GM20000 (cell line): ENCODE measurements around the gene PCED1B.
"Not testable (repeated sequence)": the region's sequence is repeated elsewhere in the genome, so short reads cannot be mapped to it uniquely, and the experiment has no call there.

Experiments used
- DNase-seq: peaks from one replicate; pipeline ENCODE4 v3.0.0; 2012; ENCODE audit warnings: low spot score
- CTCF ChIP-seq: IDR thresholded peaks from 2 replicates; pipeline ENCODE4 v1.5.1; 2012; ENCODE audit warnings: mild to moderate bottlenecking, control low read depth; ENCODE audit errors: extremely low read depth, missing control alignments

Gene PCED1B

DNA sequence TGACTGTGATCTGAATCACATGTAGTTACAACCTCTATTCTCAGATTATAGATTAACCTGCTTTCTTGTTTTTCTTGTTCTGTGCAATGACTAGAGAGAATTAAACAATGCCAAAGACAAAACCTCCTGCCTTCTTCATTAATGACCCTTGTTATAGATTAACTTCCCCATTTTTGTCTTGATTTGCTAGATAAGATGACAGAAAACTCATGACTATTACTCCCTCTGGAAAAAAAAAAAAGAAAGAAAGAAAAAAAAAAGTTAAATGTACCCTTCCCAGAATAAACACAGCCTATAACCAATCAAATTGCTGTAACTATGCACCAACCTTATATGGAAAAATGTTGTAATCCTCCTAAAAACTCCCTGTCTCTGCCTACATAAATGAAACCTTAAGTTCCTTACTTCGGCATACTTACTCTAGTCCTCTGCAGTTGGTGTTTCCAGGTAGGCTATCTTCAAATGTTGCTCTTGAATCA, 41.1 kb upstream of the PCED1B start:
- DNase-seq = no peak

DNA sequence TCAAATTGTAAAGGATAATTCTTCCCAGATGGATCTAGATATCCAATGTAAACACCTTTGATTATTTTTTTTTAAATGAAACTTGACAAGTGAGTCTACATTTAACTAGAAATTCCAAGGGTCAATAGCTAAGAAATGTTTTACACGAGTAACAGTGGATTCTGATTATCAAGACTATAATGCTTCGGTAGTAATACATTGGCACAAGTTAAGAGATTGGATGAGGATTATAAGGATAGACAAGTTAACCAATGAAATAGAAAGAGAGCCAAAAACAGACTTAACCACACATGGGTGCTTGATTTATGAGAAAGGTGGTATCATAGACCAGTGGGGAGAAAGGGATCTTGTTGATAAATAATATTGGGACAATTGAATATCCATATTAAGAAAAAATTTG, 40.3 kb upstream of the PCED1B start:
- no peak for DNase-seq

More for the DNA sequence above, 41.1 kb upstream of the PCED1B start:
- no peak for TF ChIP-seq CTCF

DNA sequence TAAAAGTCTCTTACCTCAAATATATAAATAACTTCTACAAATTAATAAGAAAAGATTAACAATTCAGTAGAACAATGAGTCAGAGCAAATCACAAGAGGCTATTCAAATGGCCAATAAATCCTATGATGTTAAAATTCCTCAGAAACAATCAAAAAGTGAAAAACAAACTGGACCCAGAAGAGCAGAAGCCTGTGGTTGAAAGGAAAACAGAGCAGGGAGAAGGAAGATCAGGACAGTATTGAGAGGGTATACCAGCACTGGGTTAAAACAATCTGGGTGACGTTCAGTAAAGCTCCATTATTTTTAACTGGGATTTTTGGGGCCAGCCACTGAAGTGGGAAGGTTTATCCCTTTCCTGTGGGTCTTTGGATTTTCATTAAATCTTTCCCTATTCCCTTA, 39.7 kb upstream of the PCED1B start:
- no peak for DNase-seq
- no peak for TF ChIP-seq CTCF

More for the DNA sequence above, 40.3 kb upstream of the PCED1B start:
- TF ChIP-seq CTCF = no peak

DNA sequence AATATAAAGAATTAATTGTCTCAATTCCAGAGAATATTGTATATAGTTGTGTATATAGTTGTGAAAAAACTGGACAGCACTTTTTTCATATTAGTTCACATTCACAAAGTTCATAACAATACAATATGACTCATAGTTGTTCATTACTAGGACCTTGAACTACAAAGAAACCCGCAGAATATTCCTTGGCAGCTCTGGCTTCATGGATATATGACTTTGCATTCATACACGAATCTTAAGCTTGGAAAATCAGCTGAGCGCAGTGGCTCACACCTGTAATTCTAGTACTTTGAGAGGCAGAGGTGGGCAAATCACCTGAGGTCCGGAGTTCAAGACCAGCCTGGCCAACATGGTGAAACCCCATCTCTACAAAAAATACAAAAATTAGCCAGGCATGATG, 38.1 kb upstream of the PCED1B start:
- TF ChIP-seq CTCF = no peak
- no peak for DNase-seq

DNA sequence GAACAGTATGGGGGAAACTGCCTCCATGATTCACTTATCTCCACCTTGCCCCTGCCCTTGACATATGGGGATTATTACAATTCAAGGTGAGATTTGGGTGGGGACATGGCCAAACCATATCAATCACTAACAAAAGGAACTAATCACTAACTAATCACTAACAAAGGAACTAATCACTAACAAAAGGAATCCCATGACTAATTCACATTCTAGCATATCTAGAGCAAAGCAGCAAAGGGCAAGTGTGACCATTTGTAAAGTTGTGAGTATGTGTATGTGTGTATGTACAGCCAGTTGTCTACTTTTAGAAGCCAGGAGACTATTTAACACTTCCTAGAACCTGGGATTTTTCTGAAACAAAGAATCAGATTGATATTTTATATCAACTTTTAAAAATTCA, 30.9 kb upstream of the PCED1B start:
- TF ChIP-seq CTCF = no peak
- DNase-seq = no peak

DNA sequence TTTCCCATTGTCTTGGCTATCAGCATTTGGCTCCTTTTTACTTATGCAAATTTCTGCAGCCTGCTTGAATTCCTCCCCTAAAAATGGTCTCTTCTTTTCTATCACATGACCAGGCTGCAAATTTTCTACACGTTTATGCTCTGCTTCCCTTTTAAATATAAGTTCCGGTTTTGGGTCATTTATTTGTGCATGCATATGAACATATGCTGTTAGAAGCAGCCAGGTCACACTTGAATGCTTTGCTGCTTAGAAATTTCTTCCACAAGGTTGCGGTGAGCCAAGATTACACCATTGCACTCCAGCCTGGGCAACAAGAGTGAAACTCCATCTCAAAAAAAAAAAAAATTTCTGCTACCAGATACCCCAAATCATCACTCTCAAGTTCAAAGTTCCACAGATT, 28.1 kb upstream of the PCED1B start:
- not testable (repeated sequence) for DNase-seq

DNA sequence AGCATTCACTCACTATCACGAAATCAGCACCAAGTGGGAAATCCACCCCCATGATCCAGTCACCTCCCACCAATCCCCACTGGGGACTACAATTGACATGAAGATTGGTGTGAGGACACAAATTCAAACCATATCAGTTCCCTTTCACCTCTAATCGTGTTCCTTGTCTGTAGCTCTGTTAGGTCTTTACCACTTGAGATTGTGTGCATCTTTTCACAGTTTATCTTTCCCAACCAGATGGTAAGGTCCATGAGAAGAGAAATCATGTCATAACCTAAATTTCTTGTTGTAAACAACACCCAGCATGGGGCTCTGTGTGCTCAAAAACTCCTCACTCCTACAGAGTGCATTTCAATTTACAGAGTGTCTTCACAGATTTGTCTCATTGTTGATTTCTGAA, 27.1 kb upstream of the PCED1B start:
- no peak for DNase-seq
- no peak for TF ChIP-seq CTCF

DNA sequence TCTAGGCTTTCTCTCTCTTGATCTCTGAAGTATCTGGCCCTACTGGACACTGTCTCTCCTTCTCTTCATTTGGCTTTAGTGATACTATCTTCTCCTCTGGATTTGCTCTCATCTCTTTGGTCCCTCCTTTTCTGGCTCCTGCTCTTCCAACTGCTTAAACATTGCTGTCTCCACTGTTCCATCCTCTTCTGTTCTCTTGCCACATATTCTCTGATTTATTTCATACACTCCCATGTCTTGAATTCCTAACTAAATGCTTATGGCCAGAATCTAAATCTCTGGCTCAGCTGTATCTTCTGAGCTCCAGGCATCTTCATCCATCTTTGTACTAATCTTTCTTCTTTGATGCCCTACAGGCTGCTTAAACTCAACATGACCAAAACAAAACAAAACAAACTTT, 25.5 kb upstream of the PCED1B start:
- DNase-seq = no peak

More for the DNA sequence above, 25.5 kb upstream of the PCED1B start:
- no peak for TF ChIP-seq CTCF
